GM19099 (cell line): Measurements from ENCODE around the gene GGT5.

ENCODE experiments used
- POLR2A ChIP-seq: IDR thresholded peaks from 3 replicates; pipeline ENCODE4 v1.6.1; 2011; ENCODE audit warnings: low read depth; ENCODE audit not compliant: insufficient read length; ENCODE audit errors: extremely low read depth

Gene GGT5

GRCh38 chr22:24188705-24189248 is 56.1 kb downstream of the GGT5 start:
- TF ChIP-seq POLR2A = no peak

GRCh38 chr22:24187731-24188644 is 56.9 kb downstream of the GGT5 start:
- no peak for TF ChIP-seq POLR2A

DNA sequence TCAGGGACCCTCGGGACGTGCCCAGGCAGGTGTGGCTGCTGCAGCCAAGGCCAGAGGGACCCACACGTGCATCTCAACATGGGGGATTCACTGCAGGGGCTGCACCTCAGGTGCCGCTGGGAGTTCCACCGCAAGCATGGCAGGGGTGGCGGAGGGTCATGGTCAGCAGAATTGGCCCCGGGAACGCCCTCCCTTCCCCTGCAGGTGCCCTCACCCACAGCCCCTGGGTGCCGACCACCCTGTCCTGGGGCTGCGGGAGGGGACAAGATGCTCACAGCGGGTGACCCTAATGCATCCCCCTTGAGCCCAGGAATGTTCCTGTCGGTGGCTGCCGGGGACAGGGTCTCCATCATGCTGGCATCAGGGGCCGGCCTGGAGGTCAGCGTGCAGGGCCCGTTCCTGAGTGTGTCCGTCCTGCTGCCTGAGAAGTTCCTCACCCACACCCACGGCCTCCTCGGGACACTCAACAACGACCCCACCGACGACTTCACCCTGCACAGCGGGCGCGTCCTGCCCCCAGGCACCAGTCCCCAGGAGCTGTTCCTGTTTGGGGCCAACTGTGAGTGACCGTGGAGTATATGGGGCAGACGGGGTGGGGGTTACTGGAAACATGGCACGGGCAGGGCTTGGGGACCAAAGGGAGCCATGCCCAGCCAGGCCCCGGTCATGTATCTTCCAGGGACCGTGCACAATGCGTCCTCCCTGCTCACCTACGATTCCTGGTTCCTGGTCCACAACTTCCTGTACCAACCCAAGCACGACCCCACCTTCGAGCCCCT is 57.8 kb downstream of the GGT5 start:
- TF ChIP-seq POLR2A = no peak

DNA sequence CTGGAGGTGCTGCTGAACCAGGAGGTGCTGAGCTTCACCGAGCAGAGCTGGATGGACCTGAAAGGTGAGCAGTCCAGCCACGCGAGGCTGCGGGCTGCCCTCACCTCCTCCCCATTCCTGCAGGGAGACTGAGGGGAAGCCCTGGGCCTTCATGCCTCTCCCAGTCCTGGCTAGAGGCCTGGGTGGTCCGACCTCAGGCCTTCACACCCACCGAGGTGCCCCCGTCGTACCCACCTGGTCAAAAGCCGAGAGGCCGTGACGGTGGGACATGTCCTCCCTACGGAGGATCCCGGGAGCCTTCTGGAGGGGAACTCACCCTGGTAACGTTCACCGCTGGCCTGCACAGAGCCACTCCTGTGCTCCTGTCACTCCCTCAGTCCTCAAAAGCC is 58.5 kb downstream of the GGT5 start:
- TF ChIP-seq POLR2A = no peak

DNA sequence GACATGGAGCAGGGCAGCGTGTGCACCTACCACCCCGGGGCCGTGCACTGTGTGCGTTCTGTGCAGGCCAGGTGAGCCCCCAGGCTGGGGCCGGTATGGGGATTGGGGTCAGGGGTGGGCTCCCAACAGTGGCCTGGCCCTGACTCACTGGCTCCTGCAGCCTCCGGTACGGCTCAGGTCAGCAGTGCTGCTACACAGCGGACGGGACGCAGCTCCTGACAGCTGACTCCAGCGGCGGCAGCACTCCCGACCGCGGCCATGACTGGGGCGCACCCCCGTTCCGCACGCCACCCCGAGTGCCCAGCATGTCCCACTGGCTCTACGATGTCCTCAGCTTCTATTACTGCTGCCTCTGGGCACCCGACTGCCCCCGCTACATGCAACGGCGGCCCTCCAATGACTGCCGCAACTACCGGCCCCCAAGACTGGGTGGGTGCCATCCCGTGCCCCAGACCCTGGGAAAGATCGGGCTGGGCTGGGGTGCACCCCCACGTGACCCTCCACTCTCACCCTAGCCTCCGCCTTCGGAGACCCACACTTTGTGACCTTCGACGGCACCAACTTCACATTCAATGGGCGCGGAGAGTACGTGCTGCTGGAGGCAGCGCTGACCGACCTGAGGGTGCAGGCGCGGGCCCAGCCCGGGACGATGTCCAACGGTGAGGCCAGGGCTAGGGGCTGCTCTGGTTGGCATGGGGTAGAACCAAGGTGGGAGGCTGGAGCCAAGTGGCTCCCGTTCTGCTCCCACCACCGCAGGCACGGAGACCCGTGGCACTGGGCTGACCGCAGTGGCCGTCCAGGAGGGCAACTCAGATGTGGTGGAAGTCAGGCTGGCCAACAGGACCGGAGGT is 59.2 kb downstream of the GGT5 start:
- TF ChIP-seq POLR2A = no peak

- TF ChIP-seq POLR2A = no peak
These were observed 59.8 kb downstream of the GGT5 start for GRCh38 chr22:24185001-24185500.

GRCh38 chr22:24184057-24184798 is 60.7 kb downstream of the GGT5 start:
- no peak for TF ChIP-seq POLR2A

- no peak for TF ChIP-seq POLR2A
These were observed 61.4 kb downstream of the GGT5 start for GRCh38 chr22:24183321-24184031.

- TF ChIP-seq POLR2A = no peak
These were observed 62.6 kb downstream of the GGT5 start for GRCh38 chr22:24181996-24182899.

- TF ChIP-seq POLR2A = no peak
These were observed 63.5 kb downstream of the GGT5 start, which contains the start of gene SUSD2 for GRCh38 chr22:24181088-24181995. SUSD2 (plus strand) TSS chr22:24181487; CDS start chr22:24181520, 33 bp downstream.
